Measurements from ENCODE around the gene RASSF9. TPM values are rescaled to one million over a fixed set of nuclear protein-coding genes. Genes with fewer than 3 reads are reported as not detected.

RASSF9 gene
- 1.5 and 4.6 TPM in 2 replicates for total RNA-seq

DNA sequence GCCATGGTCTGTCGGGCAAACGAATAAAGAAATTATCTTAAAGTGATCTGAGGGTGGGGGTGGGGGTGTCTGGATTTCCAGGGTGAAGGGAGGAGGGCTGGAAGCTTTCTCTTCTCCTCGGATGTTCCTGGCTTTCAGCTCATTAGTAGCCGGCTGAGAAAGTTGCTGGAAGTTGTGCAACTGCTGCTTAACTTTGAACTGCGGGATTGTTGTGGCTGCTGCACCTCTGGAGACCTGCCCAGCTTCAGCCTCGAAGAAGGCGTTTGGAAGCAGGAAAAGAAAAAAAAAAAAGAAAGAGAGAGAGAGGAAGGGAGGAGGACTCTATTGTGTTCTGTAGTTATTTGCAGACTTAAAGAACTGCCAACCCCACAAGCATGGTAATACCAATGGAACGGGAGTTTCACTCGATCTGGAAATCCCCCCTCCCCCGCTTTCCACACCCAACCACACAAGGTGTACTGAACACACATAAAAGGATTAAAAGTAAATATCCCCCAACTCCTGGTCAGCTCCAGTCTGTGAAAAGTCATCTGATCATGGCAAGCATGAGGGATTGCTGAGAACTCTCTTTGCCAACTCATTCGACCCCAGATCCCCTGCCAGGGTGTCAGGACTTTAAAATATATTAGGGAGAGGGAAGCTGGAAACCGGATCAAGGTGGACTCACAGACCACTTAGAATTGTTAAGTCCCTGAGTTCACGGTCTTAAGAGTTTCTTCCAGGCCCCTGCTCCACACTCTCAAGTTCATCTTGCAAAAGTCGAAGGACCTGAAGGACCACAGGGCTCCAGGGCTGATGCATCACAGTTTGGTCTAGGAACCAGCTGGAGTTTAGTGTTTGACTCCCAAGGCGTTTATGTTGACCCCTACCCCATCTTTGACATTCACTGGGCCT lies at the start of gene RASSF9:
Gene RASSF9, minus strand, starts transcription at position 213 of the 894 bp plus-strand sequence. Its CDS starts 208 bp downstream, at position 5.

DNA sequence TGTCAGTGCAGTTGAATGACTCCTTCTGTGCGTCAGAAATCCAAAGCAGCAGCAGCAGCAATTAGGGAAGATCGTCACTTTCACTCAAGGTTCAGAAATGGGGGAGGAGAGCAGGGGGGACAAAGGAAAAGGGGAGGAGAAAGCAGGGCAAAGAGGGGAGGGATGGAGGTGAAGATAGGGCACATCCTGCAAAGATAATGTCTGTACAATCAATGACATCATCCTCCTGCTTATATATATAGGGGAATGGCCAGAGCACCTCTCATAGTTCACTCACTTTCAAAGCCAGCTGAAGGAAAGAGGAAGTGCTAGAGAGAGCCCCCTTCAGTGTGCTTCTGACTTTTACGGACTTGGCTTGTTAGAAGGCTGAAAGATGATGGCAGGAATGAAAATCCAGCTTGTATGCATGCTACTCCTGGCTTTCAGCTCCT lies 37.8 kb upstream of the RASSF9 start, which contains the start of gene NTS:
Gene NTS, plus strand, starts transcription at position 265 of the 431 bp plus-strand sequence. Its CDS starts 109 bp downstream, at position 374.

Other genes with a start within 250 kb of the RASSF9 start
- under 0.01 TPM in 1 of 2 replicates, not detected in the other for gene NTS, start 37.9 kb upstream of the RASSF9 start, total RNA-seq